Neural progenitor cell (in vitro differentiated cells): ENCODE results near the gene TBC1D24. TPM values are rescaled to one million over a fixed set of nuclear protein-coding genes. Genes with fewer than 3 reads are reported as not detected.

ENCODE experiments used
- DNase-seq: peaks from one replicate; pipeline ENCODE4 v3.0.0-alpha.2; 2016; ENCODE audit warnings: low spot score
- H2AFZ ChIP-seq: fragments of 200-600 bp; sonication (generic); replicated peaks from 2 replicates; pipeline ENCODE4 v1.6.1; 2016; ENCODE audit warnings: antibody characterized with exemption
- H3F3A ChIP-seq: fragments of 200-600 bp; sonication (generic); 2 replicates; pipeline ENCODE4 v1.6.1; 2016; ENCODE audit warnings: antibody characterized with exemption, low read depth
- H3K27ac ChIP-seq: fragments of 200-600 bp; sonication (generic); 2 replicates; pipeline ENCODE4 v1.5.1; 2016; ENCODE audit warnings: mild to moderate bottlenecking
- H3K27me3 ChIP-seq: fragments of 200-600 bp; sonication (generic); 2 replicates; pipeline ENCODE4 v1.6.1; 2016; ENCODE audit warnings: mild to moderate bottlenecking, moderate library complexity
- H3K36me3 ChIP-seq: fragments of 200-600 bp; sonication (generic); 2 replicates; pipeline ENCODE4 v1.5.1; 2016
- H3K4me1 ChIP-seq: fragments of 200-600 bp; sonication (generic); 2 replicates; pipeline ENCODE4 v1.6.1; 2016; ENCODE audit warnings: mixed run types
- H3K4me2 ChIP-seq: fragments of 200-600 bp; sonication (generic); 2 replicates; pipeline ENCODE4 v1.6.1; 2016
- H3K4me3 ChIP-seq: fragments of 200-600 bp; sonication (generic); 2 replicates; pipeline ENCODE4 v1.5.1; 2016
- H3K79me2 ChIP-seq: fragments of 200-600 bp; sonication (generic); 2 replicates; pipeline ENCODE4 v1.6.1; 2016; ENCODE audit warnings: low read depth
- H3K9ac ChIP-seq: fragments of 200-600 bp; sonication (generic); 2 replicates; pipeline ENCODE4 v1.6.1; 2016
- H3K9me3 ChIP-seq: fragments of 200-600 bp; sonication (generic); 2 replicates; pipeline ENCODE4 v1.5.1; 2016; ENCODE audit warnings: low read depth
- H4K20me1 ChIP-seq: fragments of 200-600 bp; sonication (generic); 2 replicates; pipeline ENCODE4 v1.6.1; 2016; ENCODE audit warnings: low read depth
- H3K27ac Mint-ChIP-seq: 3 replicates; pipeline ENCODE4 v1.8.0; 2021; ENCODE audit warnings: mixed read lengths
- H3K27me3 Mint-ChIP-seq: 2 replicates; pipeline ENCODE4 v1.8.0; 2022; ENCODE audit warnings: low read depth, mild to moderate bottlenecking, inconsistent platforms, moderate library complexity, mixed read lengths; ENCODE audit not compliant: insufficient read depth
- H3K36me3 Mint-ChIP-seq: 3 replicates; pipeline ENCODE4 v1.8.0; 2021; ENCODE audit warnings: mixed read lengths
- H3K4me1 Mint-ChIP-seq: 3 replicates; pipeline ENCODE4 v1.8.0; 2021; ENCODE audit warnings: mixed read lengths
- H3K4me3 Mint-ChIP-seq: 3 replicates; pipeline ENCODE4 v1.8.0; 2021; ENCODE audit warnings: mild to moderate bottlenecking, moderate library complexity, mixed read lengths
- H3K9me3 Mint-ChIP-seq: 3 replicates; pipeline ENCODE4 v1.8.0; 2020; ENCODE audit warnings: mixed read lengths
- EZH2 ChIP-seq: fragments of 200-600 bp; sonication (generic); IDR thresholded peaks from 2 replicates; pipeline ENCODE4 v1.6.1; 2017; ENCODE audit warnings: antibody characterized with exemption, mild to moderate bottlenecking, moderate library complexity
- EZH2phosphoT487 ChIP-seq: fragments of 200-600 bp; sonication (generic); IDR thresholded peaks from 2 replicates; pipeline ENCODE4 v1.6.1; 2017; ENCODE audit warnings: antibody characterized with exemption
- total RNA-seq: library from RNA; depleted of rRNA; stranded (reverse); fragments of >200 nt; gene quantifications from 2 replicates; pipeline ENCODE4 v1.2.3, GENCODE V29; 2015; ENCODE audit warnings: low replicate concordance
- TF ChIP-seq, protein P1 (sequence below): fragments of 200-600 bp; sonication (generic); IDR thresholded peaks from 2 replicates; pipeline ENCODE4 v1.5.1; 2017; ENCODE audit warnings: antibody characterized with exemption, mild to moderate bottlenecking

Gene TBC1D24
- total RNA-seq, 1 donor from 2014 or later: 8.2 TPM

GRCh38 chr16:2429034-2429770 lies 45.7 kb upstream of the TBC1D24 start, which contains the start of gene CCNF:
TSS of gene CCNF (plus strand) at chr16:2429447. CDS start at chr16:2429482, 35 bp downstream.
- Histone ChIP-seq H3K4me2 (peak within 1 kb of the TSS; percentile 98), H3K9me3 (no peaks in the 10 kb centered on the region), H3K27me3 (peaks cover 7% of the 10 kb centered on the region), H3K9ac (peak within 1 kb of the TSS; percentile 80), H4K20me1 (peaks cover 33% of the 10 kb centered on the region), H2AFZ (peak within 1 kb of the TSS; percentile 72), H3K4me3 (peak within 1 kb of the TSS; percentile 95), H3K4me1 (peaks cover 15% of the 10 kb centered on the region), H3F3A (peaks cover 10% of the 10 kb centered on the region), H3K79me2 (peaks cover 42% of the 10 kb centered on the region), H3K27ac (no peak within 1 kb of the TSS), H3K36me3 (peaks cover 5% of the 10 kb centered on the region)
- Mint-ChIP-seq H3K9me3 (no peaks in the 10 kb centered on the region), H3K27ac (peak within 1 kb of the TSS; percentile 89), H3K4me1 (peaks cover 35% of the 10 kb centered on the region), H3K36me3 (peaks cover 10% of the 10 kb centered on the region), H3K4me3 (peak within 1 kb of the TSS; percentile 94), H3K27me3 (peaks cover 15% of the 10 kb centered on the region)
- DNase-seq: peak; percentile 99
- no peak for TF ChIP-seq EZH2
- TF ChIP-seq EZH2phosphoT487: no peak
- TF ChIP-seq, protein P1, sequence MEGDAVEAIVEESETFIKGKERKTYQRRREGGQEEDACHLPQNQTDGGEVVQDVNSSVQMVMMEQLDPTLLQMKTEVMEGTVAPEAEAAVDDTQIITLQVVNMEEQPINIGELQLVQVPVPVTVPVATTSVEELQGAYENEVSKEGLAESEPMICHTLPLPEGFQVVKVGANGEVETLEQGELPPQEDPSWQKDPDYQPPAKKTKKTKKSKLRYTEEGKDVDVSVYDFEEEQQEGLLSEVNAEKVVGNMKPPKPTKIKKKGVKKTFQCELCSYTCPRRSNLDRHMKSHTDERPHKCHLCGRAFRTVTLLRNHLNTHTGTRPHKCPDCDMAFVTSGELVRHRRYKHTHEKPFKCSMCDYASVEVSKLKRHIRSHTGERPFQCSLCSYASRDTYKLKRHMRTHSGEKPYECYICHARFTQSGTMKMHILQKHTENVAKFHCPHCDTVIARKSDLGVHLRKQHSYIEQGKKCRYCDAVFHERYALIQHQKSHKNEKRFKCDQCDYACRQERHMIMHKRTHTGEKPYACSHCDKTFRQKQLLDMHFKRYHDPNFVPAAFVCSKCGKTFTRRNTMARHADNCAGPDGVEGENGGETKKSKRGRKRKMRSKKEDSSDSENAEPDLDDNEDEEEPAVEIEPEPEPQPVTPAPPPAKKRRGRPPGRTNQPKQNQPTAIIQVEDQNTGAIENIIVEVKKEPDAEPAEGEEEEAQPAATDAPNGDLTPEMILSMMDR: peak; percentile 4

- DNase-seq: peak; percentile 52
- H3K9me3 Mint-ChIP-seq: no peaks in the 10 kb centered on the region
- no peak overlapping the region for H3K27ac Mint-ChIP-seq
These were observed 44.9 kb upstream of the TBC1D24 start for GRCh38 chr16:2429771-2430663.

GRCh38 chr16:2432286-2432685 lies 42.6 kb upstream of the TBC1D24 start:
- no peaks in the 10 kb centered on the region for H3K9me3 Mint-ChIP-seq
- TF ChIP-seq EZH2: no peak
- TF ChIP-seq EZH2phosphoT487: no peak
- TF ChIP-seq, protein P1: no peak
- no peak overlapping the region for H3K4me2 ChIP-seq
- peaks cover 15% of the 10 kb centered on the region for H3K4me1 ChIP-seq
- peaks cover 10% of the 10 kb centered on the region for H3K27me3 Mint-ChIP-seq
- peaks cover 25% of the 10 kb centered on the region for H3K4me1 Mint-ChIP-seq
- H4K20me1 ChIP-seq: peaks cover 33% of the 10 kb centered on the region
- no peak overlapping the region for H3K4me3 ChIP-seq
- DNase-seq: peak; percentile 1
- no peak overlapping the region for H3K27ac Mint-ChIP-seq
- peaks cover 10% of the 10 kb centered on the region for H3F3A ChIP-seq
- H3K9me3 ChIP-seq: no peaks in the 10 kb centered on the region
- no peak overlapping the region for H2AFZ ChIP-seq
- peaks cover 19% of the 10 kb centered on the region for H3K36me3 Mint-ChIP-seq
- no peak overlapping the region for H3K9ac ChIP-seq
- H3K79me2 ChIP-seq: peaks cover 42% of the 10 kb centered on the region
- H3K4me3 Mint-ChIP-seq: no peak overlapping the region
- peaks cover 5% of the 10 kb centered on the region for H3K36me3 ChIP-seq
- H3K27ac ChIP-seq: no peak overlapping the region
- H3K27me3 ChIP-seq: peaks cover 7% of the 10 kb centered on the region

More at GRCh38 chr16:2429771-2430663, 44.9 kb upstream of the TBC1D24 start:
- peaks cover 32% of the 10 kb centered on the region for H3K4me1 Mint-ChIP-seq
- TF ChIP-seq, protein P1: peak; percentile 1
- TF ChIP-seq EZH2 (no peak), EZH2phosphoT487 (no peak)
- H3K79me2 ChIP-seq: peaks cover 42% of the 10 kb centered on the region
- H3K27me3 ChIP-seq: peaks cover 7% of the 10 kb centered on the region
- H3K36me3 ChIP-seq: peaks cover 5% of the 10 kb centered on the region
- peak overlapping the region; percentile 45 for H2AFZ ChIP-seq
- peak overlapping the region; percentile 95 for H3K4me3 ChIP-seq
- no peak overlapping the region for H3K27ac ChIP-seq
- peak overlapping the region; percentile 94 for H3K4me3 Mint-ChIP-seq
- H3K27me3 Mint-ChIP-seq: peaks cover 15% of the 10 kb centered on the region
- no peaks in the 10 kb centered on the region for H3K9me3 ChIP-seq
- peaks cover 15% of the 10 kb centered on the region for H3K4me1 ChIP-seq
- H3K4me2 ChIP-seq: peak overlapping the region; percentile 93
- peaks cover 33% of the 10 kb centered on the region for H4K20me1 ChIP-seq
- peak overlapping the region; percentile 80 for H3K9ac ChIP-seq
- peaks cover 10% of the 10 kb centered on the region for H3F3A ChIP-seq
- H3K36me3 Mint-ChIP-seq: peaks cover 13% of the 10 kb centered on the region
